ENCODE data around the gene INPP5B. TPM values are rescaled to one million over a fixed set of nuclear protein-coding genes. Genes with fewer than 3 reads are reported as not detected.

The INPP5B gene
- total and polyA plus RNA-seq, 8 donors: 7.5 to 16.1 (median 12.3) TPM

GRCh38 chr1:37814252-37814651 lies 132.6 kb downstream of the INPP5B start:
- intact Hi-C loops (cut with DNase I): no loop called here
- H3K27me3 ChIP-seq: no peaks in the 10 kb centered on the region
- DNase-seq: no peak
- WGBS, 2 donors: 87 to 92% methylated on average over 7 of the region's 7 CpGs
- H3K4me1 ChIP-seq: peaks cover 3 to 5% (median 4%) of the 10 kb centered on the region in 3 donors
- no peak for FAIRE-seq
- H3K36me3 ChIP-seq: no peaks in the 10 kb centered on the region
- no peak overlapping the region for H3K27ac ChIP-seq
- H3K9me3 ChIP-seq: no peaks in the 10 kb centered on the region
- no peak overlapping the region for H3K4me3 ChIP-seq
- ATAC-seq: peak in 1 of 4 donors; percentile 49
- TF ChIP-seq CTCF (IDR thresholded peaks at IDR 0.05): no peak

- H3K27me3 ChIP-seq: no peaks in the 10 kb centered on the region
- no peak for ATAC-seq
- peaks cover 7 to 9% (median 7%) of the 10 kb centered on the region in 3 donors for H3K4me1 ChIP-seq
- H3K36me3 ChIP-seq: no peaks in the 10 kb centered on the region
- FAIRE-seq: no peak
- no peak for DNase-seq
- TF ChIP-seq CTCF (IDR thresholded peaks at IDR 0.05): no peak
- 82% methylated on average over 2 of the region's 2 CpGs for WGBS, 2 donors
- H3K9me3 ChIP-seq: no peaks in the 10 kb centered on the region
- no peak overlapping the region for H3K4me3 ChIP-seq
- H3K27ac ChIP-seq: no peak overlapping the region
- intact Hi-C loops (cut with DNase I): no loop called here
Measured at GRCh38 chr1:37813529-37814145, 133.2 kb downstream of the INPP5B start.

DNA sequence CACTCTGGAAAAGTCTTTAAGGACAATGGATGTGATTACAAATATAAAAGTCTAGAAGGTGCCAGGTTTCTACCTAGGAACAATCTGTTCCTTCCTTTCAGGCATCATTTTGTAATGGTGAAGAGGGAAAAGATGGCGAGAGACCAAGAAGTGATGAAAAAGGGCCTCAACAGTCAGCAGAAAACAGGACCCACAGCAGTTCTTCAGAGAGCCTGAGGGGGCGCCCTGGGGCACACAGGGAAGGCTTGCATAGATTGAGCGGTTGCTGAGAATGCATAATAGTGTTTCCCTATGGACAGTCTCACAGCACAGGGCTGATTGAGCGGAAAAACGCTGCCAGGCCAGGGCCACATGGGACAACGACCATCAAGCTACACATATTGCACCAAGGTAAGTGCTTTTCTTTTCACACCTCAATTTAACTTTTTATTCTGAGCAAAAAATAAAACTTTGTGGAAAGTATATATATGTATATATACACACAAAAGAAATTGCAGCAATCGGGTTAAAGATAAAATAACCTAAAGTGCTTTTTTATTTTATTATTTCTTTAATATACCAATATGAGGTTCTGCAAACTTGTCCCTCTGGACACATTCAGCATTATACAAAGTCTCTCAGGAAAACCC lies 135.7 kb downstream of the INPP5B start:
- ATAC-seq (peak in 3 of 4 donors; percentile 27 to 31 (median 28)), FAIRE-seq (no peak), DNase-seq (peak; percentile 35 to 78 (median 72))
- no peak overlapping the region for H3K27ac ChIP-seq
- H3K4me1 ChIP-seq: peaks cover 7 to 17% (median 12%) of the 10 kb centered on the region in 3 donors
- intact Hi-C loops (cut with DNase I): no loop called here
- H3K9me3 ChIP-seq: no peaks in the 10 kb centered on the region
- no peaks in the 10 kb centered on the region for H3K27me3 ChIP-seq
- H3K36me3 ChIP-seq: peaks cover 0 to 1% (median 0%) of the 10 kb centered on the region in 3 donors
- TF ChIP-seq CTCF (IDR thresholded peaks at IDR 0.05): peak; percentile 43 to 80 (median 72)
- 31 to 35% methylated on average over 7 of the region's 7 CpGs for WGBS, 2 donors
- no peak overlapping the region for H3K4me3 ChIP-seq

Other genes starting within 250 kb of the INPP5B start
- gene EPHA10, start 181.9 kb downstream of the INPP5B start, total RNA-seq: 1 to 10 TPM; 1.7 to 3.8 (median 1.9) TPM
- gene EPHA10, start 181.9 kb downstream of the INPP5B start, polyA plus RNA-seq: 1 to 10 TPM; 2.2 to 2.7 TPM
- gene MANEAL, start 153.2 kb downstream of the INPP5B start, total RNA-seq: 1 to 10 TPM; 4.4 to 8.2 (median 6.7) TPM
- gene MANEAL, start 153.2 kb downstream of the INPP5B start, polyA plus RNA-seq: 10 to 100 TPM in 1 of 2 donors, 1 to 10 TPM in 1; 4.3 to 10.3 TPM
- 10 to 100 TPM; 18.2 to 26.9 (median 23.1) TPM for gene C1orf122, start 139.3 kb downstream of the INPP5B start, total RNA-seq
- gene C1orf122, start 139.3 kb downstream of the INPP5B start, polyA plus RNA-seq: 10 to 100 TPM; 33.1 to 46.1 TPM
- gene YRDC, start 138.8 kb downstream of the INPP5B start, total RNA-seq: 10 to 100 TPM in 1 of 6 donors, 1 to 10 TPM in 5; 5.2 to 11.9 (median 6.2) TPM
- 1 to 10 TPM; 4.8 to 9.3 TPM for gene YRDC, start 138.8 kb downstream of the INPP5B start, polyA plus RNA-seq
- 10 to 100 TPM in 2 of 6 donors, 1 to 10 TPM in 4; 6.2 to 13.5 (median 8.0) TPM for gene MTF1, start 87.5 kb downstream of the INPP5B start, total RNA-seq
- gene MTF1, start 87.5 kb downstream of the INPP5B start, polyA plus RNA-seq: 1 to 10 TPM; 1.4 to 2.0 TPM
- gene SF3A3, start 43.0 kb upstream of the INPP5B start, total RNA-seq: 10 to 100 TPM; 13.0 to 24.6 (median 19.4) TPM
- 10 to 100 TPM in 1 of 2 donors, 1 to 10 TPM in 1; 7.9 to 17.0 TPM for gene SF3A3, start 43.0 kb upstream of the INPP5B start, polyA plus RNA-seq
- 10 to 100 TPM in 1 of 6 donors, 1 to 10 TPM in 5; 7.4 to 11.3 (median 8.3) TPM for gene FHL3, start 58.5 kb upstream of the INPP5B start, total RNA-seq
- 1 to 10 TPM; 5.1 to 7.0 TPM for gene FHL3, start 58.5 kb upstream of the INPP5B start, polyA plus RNA-seq
- 10 to 100 TPM in 5 of 6 donors, 1 to 10 TPM in 1; 7.8 to 16.6 (median 15.2) TPM for gene UTP11, start 65.7 kb upstream of the INPP5B start, total RNA-seq
- gene UTP11, start 65.7 kb upstream of the INPP5B start, polyA plus RNA-seq: 10 to 100 TPM in 1 of 2 donors, 1 to 10 TPM in 1; 8.2 to 15.0 TPM
- gene POU3F1, start 99.7 kb upstream of the INPP5B start, total RNA-seq: under 1 TPM in 3 of 6 donors, not detected in 3; 0.08 to 0.57 (median 0.09) TPM
- gene POU3F1, start 99.7 kb upstream of the INPP5B start, polyA plus RNA-seq: under 1 TPM in 1 of 2 donors, not detected in 1; 0.07 TPM